GM23338 (cell line): ENCODE data around the gene OBSCN. TPM values are rescaled to one million over a fixed set of nuclear protein-coding genes. Genes with fewer than 3 reads are reported as not detected.

Source experiments
- ATAC-seq: fragments of 200-7000 bp; cut with Tn5 transposase; 3 replicates; pipeline ENCODE4 v1.9.1; 2020
- DNase-seq: peaks from one replicate; pipeline ENCODE4 v3.0.0-alpha.2; 2015; ENCODE audit warnings: low spot score
- H2AFZ ChIP-seq: fragments of 200-600 bp; sonication (generic); 2 replicates; pipeline ENCODE4 v1.8.0; 2016; ENCODE audit warnings: antibody characterized with exemption, mild to moderate bottlenecking, moderate library complexity
- H3F3A ChIP-seq: fragments of 200-600 bp; sonication (generic); replicated peaks from 2 replicates; pipeline ENCODE4 v1.8.0; 2017; ENCODE audit warnings: antibody characterized with exemption, mixed run types, low read depth
- H3K27ac ChIP-seq: fragments of 200-600 bp; sonication (generic); 2 replicates; pipeline ENCODE4 v1.6.1; 2016; ENCODE audit warnings: low read depth
- H3K27me3 ChIP-seq: fragments of 200-600 bp; sonication (generic); 2 replicates; pipeline ENCODE4 v1.8.0; 2016; ENCODE audit warnings: mild to moderate bottlenecking, mixed run types, moderate library complexity; ENCODE audit not compliant: insufficient read depth
- H3K36me3 ChIP-seq: fragments of 200-600 bp; sonication (generic); 2 replicates; pipeline ENCODE4 v1.8.0; 2016; ENCODE audit warnings: mild to moderate bottlenecking; ENCODE audit not compliant: insufficient read depth
- H3K4me1 ChIP-seq: fragments of 200-600 bp; sonication (generic); 2 replicates; pipeline ENCODE4 v1.8.0; 2016; ENCODE audit warnings: mild to moderate bottlenecking, moderate library complexity; ENCODE audit not compliant: insufficient read depth
- H3K4me2 ChIP-seq: fragments of 200-600 bp; sonication (generic); 2 replicates; pipeline ENCODE4 v1.7.1; 2017; ENCODE audit warnings: mixed run types
- H3K4me3 ChIP-seq: fragments of 200-600 bp; sonication (generic); 2 replicates; pipeline ENCODE4 v1.6.1; 2016; ENCODE audit warnings: mixed run types
- H3K79me2 ChIP-seq: fragments of 200-600 bp; sonication (generic); replicated peaks from 2 replicates; pipeline ENCODE4 v1.8.0; 2017; ENCODE audit warnings: mild to moderate bottlenecking; ENCODE audit not compliant: insufficient read depth
- H3K9me2 ChIP-seq: fragments of 200-600 bp; sonication (generic); 2 replicates; pipeline ENCODE4 v1.8.0; 2017; ENCODE audit not compliant: insufficient read depth
- H4K20me1 ChIP-seq: fragments of 200-600 bp; sonication (generic); replicated peaks from 2 replicates; pipeline ENCODE4 v1.8.0; 2017; ENCODE audit warnings: mild to moderate bottlenecking; ENCODE audit not compliant: insufficient read depth
- H3K27ac Mint-ChIP-seq: 2 replicates; pipeline ENCODE4 v1.8.0; 2020; ENCODE audit warnings: inconsistent platforms, mild to moderate bottlenecking, moderate library complexity, mixed read lengths
- H3K27me3 Mint-ChIP-seq: 3 replicates; pipeline ENCODE4 v1.8.0; 2022; ENCODE audit warnings: low read depth, mild to moderate bottlenecking, moderate library complexity, mixed read lengths, inconsistent platforms; ENCODE audit not compliant: insufficient read depth, poor library complexity
- H3K36me3 Mint-ChIP-seq: 3 replicates; pipeline ENCODE4 v1.8.0; 2021; ENCODE audit warnings: low read depth, mild to moderate bottlenecking, inconsistent platforms, moderate library complexity, mixed read lengths
- H3K4me1 Mint-ChIP-seq: 3 replicates; pipeline ENCODE4 v1.8.0; 2020; ENCODE audit warnings: mild to moderate bottlenecking, inconsistent platforms, mixed read lengths
- H3K4me3 Mint-ChIP-seq: 3 replicates; pipeline ENCODE4 v1.8.0; 2021; ENCODE audit warnings: moderate library complexity, mild to moderate bottlenecking, inconsistent platforms, mixed read lengths
- H3K9me3 Mint-ChIP-seq: 3 replicates; pipeline ENCODE4 v1.8.0; 2020; ENCODE audit warnings: moderate library complexity, mild to moderate bottlenecking, inconsistent platforms, mixed read lengths
- CTCF ChIP-seq, 2 experiments: fragments of 200-600 bp in 1 of 2; sonication (generic) in 1 of 2; conservative IDR thresholded peaks; 2 replicates each; pipeline versions ENCODE4 v1.5.1 to v1.6.1; 2016 to 2017; ENCODE audit warnings: antibody characterized with exemption in 2 of 2, low read depth in 2 of 2, mild to moderate bottlenecking in 2 of 2, moderate library complexity in 1 of 2
- ETS1 ChIP-seq: IDR thresholded peaks from 2 replicates; pipeline ENCODE4 v1.6.1; 2016; ENCODE audit warnings: antibody characterized with exemption
- EZH2 ChIP-seq: fragments of 200-600 bp; sonication (generic); IDR thresholded peaks from one replicate; pipeline ENCODE4 v1.8.0; 2017; ENCODE audit warnings: antibody characterized with exemption, mild to moderate bottlenecking, low read depth; ENCODE audit not compliant: unreplicated experiment
- JUNB ChIP-seq: IDR thresholded peaks from one replicate; pipeline ENCODE4 v1.6.1; 2016; ENCODE audit warnings: antibody characterized with exemption; ENCODE audit not compliant: unreplicated experiment
- POLR2AphosphoS5 ChIP-seq: IDR thresholded peaks from 2 replicates; pipeline ENCODE4 v1.6.1; 2016; ENCODE audit warnings: antibody characterized with exemption, low read depth
- REST ChIP-seq: IDR thresholded peaks from one replicate; pipeline ENCODE4 v1.6.1; 2018; ENCODE audit warnings: antibody characterized with exemption; ENCODE audit not compliant: unreplicated experiment
- STAT1 ChIP-seq: IDR thresholded peaks from one replicate; pipeline ENCODE4 v1.6.1; 2016; ENCODE audit warnings: antibody characterized with exemption; ENCODE audit not compliant: unreplicated experiment
- ZNF114 ChIP-seq: fragments of 250-450 bp; sonication (Bioruptor Pico); IDR thresholded peaks from 2 replicates; pipeline ENCODE4 v1.5.0; 2020; ENCODE audit warnings: mild to moderate bottlenecking, moderate library complexity
- polyA plus RNA-seq: library from polyadenylated mRNA; unstranded; fragments of >200 nt; fragmentation: Nextera tagmentation; extraction: Ambion mirVana; gene quantifications from 2 replicates; pipeline ENCODE4 v1.2.1, GENCODE V29; 2016
- total RNA-seq: library from RNA; depleted of rRNA; stranded (reverse); fragments of >200 nt; shearing (Covaris generic); gene quantifications from 2 replicates; pipeline ENCODE4 v1.2.3, GENCODE V29; 2014

Gene OBSCN
- total and polyA plus RNA-seq, 2 experiments from 2014 or later = 8.4 to 38.5 TPM

- TF ChIP-seq ETS1 (no peak), EZH2 (no peak), ZNF114 (CRISPR knock-in tag) (no peak), POLR2AphosphoS5 (no peak), REST (no peak), CTCF (conservative IDR thresholded peaks at IDR 0.05; ENCODE audit: low read depth in 2 of 2) (no peak), JUNB (no peak), STAT1 (no peak)
Measured at GRCh38 chr1:228177183-228177475, 30.7 kb upstream of the OBSCN start (continued).

- peaks cover 2% of the 10 kb centered on the region; the same call in 1 of the 3 replicates for H3K36me3 Mint-ChIP-seq
- no peak overlapping the region for H2AFZ ChIP-seq
- H3K4me1 ChIP-seq = no peaks in the 10 kb centered on the region
- H3K36me3 ChIP-seq = no peaks in the 10 kb centered on the region
- no peak for TF ChIP-seq ZNF114 (CRISPR knock-in tag)
- TF ChIP-seq CTCF (conservative IDR thresholded peaks at IDR 0.05; ENCODE audit: low read depth in 2 of 2) = no peak
- no peak for TF ChIP-seq STAT1
- H3K9me3 Mint-ChIP-seq = no peaks in the 10 kb centered on the region
- no peaks in the 10 kb centered on the region for H4K20me1 ChIP-seq
- H3K27me3 Mint-ChIP-seq = peaks cover 9% of the 10 kb centered on the region
- no peak overlapping the region for H3K4me3 ChIP-seq
- no peak overlapping the region for H3K27ac Mint-ChIP-seq
- H3F3A ChIP-seq = peaks cover 4% of the 10 kb centered on the region; the same call in 1 of the 2 replicates
- no peaks in the 10 kb centered on the region for H3K4me1 Mint-ChIP-seq
- no peaks in the 10 kb centered on the region for H3K79me2 ChIP-seq
- no peak overlapping the region for H3K4me3 Mint-ChIP-seq
- DNase-seq (no peak), ATAC-seq (no peak)
- no peak overlapping the region for H3K27ac ChIP-seq
- no peak overlapping the region for H3K4me2 ChIP-seq
- no peaks in the 10 kb centered on the region for H3K27me3 ChIP-seq
- H3K9me2 ChIP-seq = no peaks in the 10 kb centered on the region
Measured at GRCh38 chr1:228177721-228178710, 29.8 kb upstream of the OBSCN start.
